Testis (tissue), 2 donors: ENCODE data around the gene UBE2E2.

ENCODE experiments used
- POLR2A ChIP-seq: fragments of 450-650 bp; IDR thresholded peaks from one replicate; pipeline ENCODE4 v1.6.1; 2017; ENCODE audit warnings: antibody characterized with exemption, mild to moderate bottlenecking, moderate library complexity
- TF ChIP-seq, protein P1 (sequence below), 3 experiments: fragments of 450-650 bp in 2 of 3; fragments of 200-600 bp in 1 of 3; sonication (generic) in 1 of 3; IDR thresholded peaks; one replicate each; pipeline ENCODE4 v1.5.1; 2016 to 2019; ENCODE audit warnings: antibody characterized with exemption in 3 of 3, mild to moderate bottlenecking in 2 of 3, moderate library complexity in 1 of 3

DNA sequence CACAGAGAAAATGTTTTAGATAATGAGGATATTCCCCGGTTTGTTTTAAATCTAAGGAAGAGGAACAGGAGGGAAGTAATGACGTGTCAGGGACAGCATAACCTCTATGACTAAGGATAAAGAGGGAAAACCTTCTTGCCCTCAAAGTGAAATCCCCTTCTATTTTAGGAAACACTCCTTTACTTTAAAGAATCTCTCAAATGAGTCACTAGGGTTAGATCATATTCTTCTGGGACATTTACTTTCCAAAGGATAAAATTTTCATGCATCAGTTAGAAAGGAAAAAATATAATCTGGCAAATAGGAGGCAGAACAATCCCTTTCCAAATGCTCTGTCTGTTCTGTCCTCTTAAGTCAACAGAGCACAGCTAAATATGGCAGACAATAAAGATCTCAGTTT is 43.2 kb upstream of the UBE2E2 start:
- TF ChIP-seq, protein P1, sequence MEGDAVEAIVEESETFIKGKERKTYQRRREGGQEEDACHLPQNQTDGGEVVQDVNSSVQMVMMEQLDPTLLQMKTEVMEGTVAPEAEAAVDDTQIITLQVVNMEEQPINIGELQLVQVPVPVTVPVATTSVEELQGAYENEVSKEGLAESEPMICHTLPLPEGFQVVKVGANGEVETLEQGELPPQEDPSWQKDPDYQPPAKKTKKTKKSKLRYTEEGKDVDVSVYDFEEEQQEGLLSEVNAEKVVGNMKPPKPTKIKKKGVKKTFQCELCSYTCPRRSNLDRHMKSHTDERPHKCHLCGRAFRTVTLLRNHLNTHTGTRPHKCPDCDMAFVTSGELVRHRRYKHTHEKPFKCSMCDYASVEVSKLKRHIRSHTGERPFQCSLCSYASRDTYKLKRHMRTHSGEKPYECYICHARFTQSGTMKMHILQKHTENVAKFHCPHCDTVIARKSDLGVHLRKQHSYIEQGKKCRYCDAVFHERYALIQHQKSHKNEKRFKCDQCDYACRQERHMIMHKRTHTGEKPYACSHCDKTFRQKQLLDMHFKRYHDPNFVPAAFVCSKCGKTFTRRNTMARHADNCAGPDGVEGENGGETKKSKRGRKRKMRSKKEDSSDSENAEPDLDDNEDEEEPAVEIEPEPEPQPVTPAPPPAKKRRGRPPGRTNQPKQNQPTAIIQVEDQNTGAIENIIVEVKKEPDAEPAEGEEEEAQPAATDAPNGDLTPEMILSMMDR (IDR thresholded peaks at IDR 0.05) = no peak
- no peak for TF ChIP-seq POLR2A
